Endothelial cell of umbilical vein (primary cell): ENCODE data around the gene UNC119. TPM values are rescaled to one million over a fixed set of nuclear protein-coding genes. Genes with fewer than 3 reads are reported as not detected.
A peak's percentile ranks its signal among the peaks of the same experiment; 100 is the strongest.

Source experiments
- BruUV-seq: library from RNA; stranded (reverse); fragments of 400-500 nt; replicated peaks from 2 replicates; lab custom pipeline; 2021; lab: Mats Ljungman, UMichigan
- CTCF ChIA-PET: fragments of 300-600, 350-600 bp; sonication (Branson Sonifier 250); formaldehyde crosslinking; loops from one replicate; lab custom pipeline; 2021; ENCODE audit warnings: antibody characterized with exemption, inconsistent platforms; lab: Charles Lee
- POLR2A ChIA-PET: fragments of 300-600, 350-600 bp; sonication (Branson Sonifier 250); formaldehyde crosslinking; loops from one replicate; lab custom pipeline; 2021; ENCODE audit warnings: antibody characterized with exemption, inconsistent platforms; lab: Charles Lee
- DNase-seq: peaks from one replicate; pipeline ENCODE4 v3.0.0-alpha.2; 2011; ENCODE audit warnings: low read depth, low spot score
- FAIRE-seq: peaks from 2 replicates; lab custom pipeline; 2011; peaks lifted over from hg19 to GRCh38; lab: Jason Lieb, UNC
- H2AFZ ChIP-seq: 2 replicates; pipeline ENCODE4 v1.6.0; 2012; ENCODE audit warnings: low read depth, low read length, control low read depth, inconsistent platforms
- H3K27ac ChIP-seq: 2 replicates; pipeline ENCODE4 v1.5.1; 2011; ENCODE audit warnings: low read depth, mild to moderate bottlenecking, control low read depth, low read length, moderate library complexity; ENCODE audit not compliant: insufficient read depth
- H3K27me3 ChIP-seq, 2 experiments: 2 replicates each; pipeline versions ENCODE4 v1.6.0 to v1.6.1; 2011; ENCODE audit warnings: low read length in 2 of 2, mixed read lengths in 1 of 2; ENCODE audit not compliant: control insufficient read depth in 2 of 2, insufficient read depth in 2 of 2
- H3K36me3 ChIP-seq, 2 experiments: 2 replicates in 1 of 2; 3 replicates in 1 of 2; pipeline ENCODE4 v1.5.1; 2011; ENCODE audit warnings: low read length in 2 of 2, mild to moderate bottlenecking in 1 of 2, moderate library complexity in 1 of 2; ENCODE audit not compliant: control insufficient read depth in 2 of 2, insufficient read depth in 2 of 2; ENCODE audit errors: extremely low read depth in 1 of 2
- H3K4me1 ChIP-seq: 3 replicates; pipeline ENCODE4 v1.5.1; 2011; ENCODE audit warnings: mild to moderate bottlenecking, low read length; ENCODE audit not compliant: control insufficient read depth, insufficient read depth; ENCODE audit errors: extremely low read depth
- H3K4me2 ChIP-seq: 2 replicates; pipeline ENCODE4 v1.6.1; 2011; ENCODE audit warnings: low read length, control low read depth, mixed read lengths; ENCODE audit not compliant: insufficient read depth
- H3K4me3 ChIP-seq, 3 experiments: fragments of 200-600 bp in 1 of 3; sonication (generic), shearing (Covaris generic) in 1 of 3; replicated peaks in 1 of 3; 2 replicates each; pipeline ENCODE4 v1.5.1; 2011 to 2016; ENCODE audit warnings: control low read depth in 3 of 3, low read length in 3 of 3, mild to moderate bottlenecking in 2 of 3, inconsistent platforms in 1 of 3, low read depth in 1 of 3, moderate library complexity in 1 of 3; ENCODE audit not compliant: insufficient read depth in 1 of 3
- H3K79me2 ChIP-seq: 2 replicates; pipeline ENCODE4 v1.6.0; 2012; ENCODE audit warnings: low read length, inconsistent platforms; ENCODE audit not compliant: control insufficient read depth, insufficient read depth
- H3K9ac ChIP-seq: replicated peaks from 2 replicates; pipeline ENCODE3; 2011; ENCODE audit warnings: low read length, control low read depth; ENCODE audit not compliant: insufficient read depth; ENCODE audit errors: extremely low read depth
- H3K9me1 ChIP-seq: replicated peaks from 3 replicates; pipeline ENCODE4 v1.6.0; 2011; ENCODE audit warnings: mild to moderate bottlenecking, low read length; ENCODE audit not compliant: control insufficient read depth, insufficient read depth; ENCODE audit errors: extremely low read depth
- H3K9me3 ChIP-seq: replicated peaks from 2 replicates; pipeline ENCODE4 v1.5.1; 2012; ENCODE audit warnings: low read length, inconsistent platforms; ENCODE audit not compliant: control insufficient read depth, insufficient read depth
- H4K20me1 ChIP-seq: replicated peaks from 2 replicates; pipeline ENCODE3; 2011; ENCODE audit warnings: mild to moderate bottlenecking, low read length; ENCODE audit not compliant: control insufficient read depth, insufficient read depth; ENCODE audit errors: extremely low read depth
- EZH2 ChIP-seq: IDR thresholded peaks from 2 replicates; pipeline ENCODE4 v1.6.1; 2012; ENCODE audit warnings: borderline replicate concordance, low read depth, mild to moderate bottlenecking, moderate library complexity, low read length, inconsistent platforms; ENCODE audit not compliant: severe bottlenecking
- FOS ChIP-seq: IDR thresholded peaks from 2 replicates; pipeline ENCODE4 v1.6.1; 2011; ENCODE audit warnings: mild to moderate bottlenecking, low read length, moderate library complexity, borderline replicate concordance; ENCODE audit not compliant: insufficient read depth
- GATA2 ChIP-seq: IDR thresholded peaks from 2 replicates; pipeline ENCODE4 v1.7.0; 2011; ENCODE audit warnings: low read depth, mild to moderate bottlenecking, moderate library complexity, mixed read lengths, low read length; ENCODE audit not compliant: insufficient read length, insufficient read depth
- JUN ChIP-seq: IDR thresholded peaks from 2 replicates; pipeline ENCODE4 v1.6.1; 2011; ENCODE audit warnings: borderline replicate concordance, low read depth; ENCODE audit not compliant: insufficient read length, insufficient read depth
- MYC ChIP-seq: IDR thresholded peaks from one replicate; pipeline ENCODE4 v1.6.1; 2011; ENCODE audit warnings: mild to moderate bottlenecking, low read depth, low read length
- POLR2A ChIP-seq: IDR thresholded peaks from 2 replicates; pipeline ENCODE4 v1.6.1; 2012; ENCODE audit warnings: low read depth, mild to moderate bottlenecking, control low read depth, low read length
- POLR2AphosphoS5 ChIP-seq: IDR thresholded peaks from 2 replicates; pipeline ENCODE4 v1.6.1; 2012; ENCODE audit warnings: low read depth, mild to moderate bottlenecking, control low read depth, low read length, moderate library complexity; ENCODE audit not compliant: insufficient read depth
- dilution Hi-C: fragments of 300-500 bp; cut with MboI; formaldehyde crosslinking; loops from one replicate; pipeline ENCODE4 v1.15.0; 2019; ENCODE audit warnings: low sequenced_read_pairs; ENCODE audit not compliant: extremely low pct_ligation_motif_present
- intact Hi-C: fragments of 100-400 bp; cut with micrococcal nuclease; formaldehyde crosslinking; loops from one replicate; pipeline ENCODE4 v1.10.0; 2022
- polyA plus RNA-seq, 4 experiments: library from polyadenylated mRNA; depleted of rRNA in 3 of 4; stranded (reverse) in 3 of 4; unstranded in 1 of 4; fragments of >200 nt; gene quantifications; 2 replicates each; pipeline versions ENCODE4 v1.2.1 to v1.2.3, GENCODE V29; 2011 to 2012; ENCODE audit warnings: missing spikeins in 1 of 4
- total RNA-seq: library from RNA; stranded (reverse); gene quantifications from 2 replicates; pipeline ENCODE4 v1.2.3, GENCODE V29; 2021
- TF ChIP-seq, protein P1 (sequence below): IDR thresholded peaks from 2 replicates; pipeline ENCODE4 v1.6.1; 2011; ENCODE audit not compliant: insufficient read depth, insufficient read length
- TF ChIP-seq, protein P2 (sequence below), 2 donors: IDR thresholded peaks; 1 replicate in 1 of 2; 2 replicates in 1 of 2; pipeline ENCODE4 v1.5.1; 2011; ENCODE audit warnings: low read length in 2 of 2, mild to moderate bottlenecking in 2 of 2, moderate library complexity in 2 of 2, control low read depth in 1 of 2, inconsistent platforms in 1 of 2, low read depth in 1 of 2; ENCODE audit not compliant: insufficient read depth in 1 of 2; ENCODE audit errors: extremely low read depth in 1 of 2

UNC119 gene
- total and polyA plus RNA-seq, 2 donors (not counting 3 experiments of a cell fraction or from before 2014, with no cell fraction given) = 26.3 to 67.8 TPM

DNA sequence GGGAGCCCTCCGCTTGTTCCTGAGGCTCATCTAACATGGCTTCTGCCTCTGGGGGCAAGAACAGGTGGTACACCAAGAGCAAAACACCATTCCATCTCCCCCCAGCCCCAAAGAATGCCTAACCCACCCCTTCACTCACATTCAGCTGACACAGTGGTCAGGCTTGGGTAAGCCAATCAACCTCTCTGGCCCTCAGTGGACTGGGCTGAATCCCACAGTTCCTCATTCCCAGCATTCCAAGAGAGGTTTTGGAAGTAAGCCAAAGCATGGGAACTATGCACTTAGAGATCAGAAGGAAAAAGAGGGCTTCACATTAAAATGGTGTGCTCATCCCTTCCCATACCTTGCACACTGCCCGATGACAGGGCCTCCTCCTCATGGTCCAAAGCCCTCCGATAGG, 11.1 kb upstream of the UNC119 start:
- Histone ChIP-seq H4K20me1 (no peaks in the 10 kb centered on the region), H3K4me3 (no peak overlapping the region), H2AFZ (no peak overlapping the region), H3K4me1 (no peaks in the 10 kb centered on the region), H3K9me3 (no peaks in the 10 kb centered on the region), H3K9me1 (no peaks in the 10 kb centered on the region), H3K9ac (no peak overlapping the region), H3K27me3 (no peaks in the 10 kb centered on the region), H3K79me2 (peaks cover 3% of the 10 kb centered on the region), H3K36me3 (peaks cover 4 to 7% of the 10 kb centered on the region in 2 experiments), H3K27ac (no peak overlapping the region), H3K4me2 (no peak overlapping the region)
- TF ChIP-seq, protein P1, sequence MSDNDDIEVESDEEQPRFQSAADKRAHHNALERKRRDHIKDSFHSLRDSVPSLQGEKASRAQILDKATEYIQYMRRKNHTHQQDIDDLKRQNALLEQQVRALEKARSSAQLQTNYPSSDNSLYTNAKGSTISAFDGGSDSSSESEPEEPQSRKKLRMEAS = no peak
- TF ChIP-seq POLR2A (no peak), JUN (no peak), MYC (no peak), POLR2AphosphoS5 (no peak), EZH2 (no peak), GATA2 (no peak), FOS (no peak)
- TF ChIP-seq, protein P2, sequence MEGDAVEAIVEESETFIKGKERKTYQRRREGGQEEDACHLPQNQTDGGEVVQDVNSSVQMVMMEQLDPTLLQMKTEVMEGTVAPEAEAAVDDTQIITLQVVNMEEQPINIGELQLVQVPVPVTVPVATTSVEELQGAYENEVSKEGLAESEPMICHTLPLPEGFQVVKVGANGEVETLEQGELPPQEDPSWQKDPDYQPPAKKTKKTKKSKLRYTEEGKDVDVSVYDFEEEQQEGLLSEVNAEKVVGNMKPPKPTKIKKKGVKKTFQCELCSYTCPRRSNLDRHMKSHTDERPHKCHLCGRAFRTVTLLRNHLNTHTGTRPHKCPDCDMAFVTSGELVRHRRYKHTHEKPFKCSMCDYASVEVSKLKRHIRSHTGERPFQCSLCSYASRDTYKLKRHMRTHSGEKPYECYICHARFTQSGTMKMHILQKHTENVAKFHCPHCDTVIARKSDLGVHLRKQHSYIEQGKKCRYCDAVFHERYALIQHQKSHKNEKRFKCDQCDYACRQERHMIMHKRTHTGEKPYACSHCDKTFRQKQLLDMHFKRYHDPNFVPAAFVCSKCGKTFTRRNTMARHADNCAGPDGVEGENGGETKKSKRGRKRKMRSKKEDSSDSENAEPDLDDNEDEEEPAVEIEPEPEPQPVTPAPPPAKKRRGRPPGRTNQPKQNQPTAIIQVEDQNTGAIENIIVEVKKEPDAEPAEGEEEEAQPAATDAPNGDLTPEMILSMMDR (IDR thresholded peaks at IDR 0.05; ENCODE audit: extremely low read depth in 1 of 2, insufficient read depth in 1 of 2, low read depth in 1 of 2, low read length in 2 of 2) = no peak
- peak; percentile 58 for FAIRE-seq
- DNase-seq = peak; percentile 38
- POLR2A ChIA-PET = no interaction called here
- CTCF ChIA-PET = no interaction called here
- dilution Hi-C loops = no loop called here
- intact Hi-C loops = no loop called here
- no TSS peak for BruUV-seq
